H9 (cell line): ENCODE results near the gene RNU7-1. TPM values are rescaled to one million over a fixed set of nuclear protein-coding genes. Genes with fewer than 3 reads are reported as not detected.

Experiments
- DNase-seq: peaks from one replicate; pipeline ENCODE4 v3.0.0-alpha.2; 2017
- H2AFZ ChIP-seq: one replicate; pipeline ENCODE4 v1.6.1; 2013; ENCODE audit warnings: mild to moderate bottlenecking, low read length, control low read depth, moderate library complexity
- H2AK5ac ChIP-seq: 2 replicates; pipeline ENCODE4 v1.6.1; 2013; ENCODE audit warnings: low read length, control low read depth, mixed read lengths; ENCODE audit not compliant: insufficient read length
- H2BK120ac ChIP-seq: one replicate; pipeline ENCODE4 v1.6.1; 2013; ENCODE audit warnings: low read depth, mild to moderate bottlenecking, low read length, control low read depth, inconsistent platforms; ENCODE audit not compliant: poor library complexity, severe bottlenecking
- H2BK12ac ChIP-seq: 2 replicates; pipeline ENCODE4 v1.6.1; 2013; ENCODE audit warnings: low read length, control low read depth, mixed read lengths, low read depth; ENCODE audit not compliant: insufficient read length
- H2BK15ac ChIP-seq: 2 replicates; pipeline ENCODE4 v1.6.1; 2013; ENCODE audit warnings: low read depth, low read length, control low read depth
- H2BK20ac ChIP-seq: one replicate; pipeline ENCODE4 v1.6.1; 2013; ENCODE audit warnings: low read depth, mild to moderate bottlenecking, low read length, control low read depth, inconsistent platforms; ENCODE audit not compliant: poor library complexity, severe bottlenecking
- H2BK5ac ChIP-seq: 2 replicates; pipeline ENCODE4 v1.6.1; 2013; ENCODE audit warnings: low read length, control low read depth, mixed read lengths; ENCODE audit not compliant: insufficient read length
- H3K14ac ChIP-seq: 2 replicates; pipeline ENCODE4 v1.6.1; 2013; ENCODE audit warnings: low read length, control low read depth; ENCODE audit not compliant: insufficient read depth
- H3K18ac ChIP-seq: 2 replicates; pipeline ENCODE4 v1.6.1; 2013; ENCODE audit warnings: low read depth, mild to moderate bottlenecking, mixed read lengths, low read length, control low read depth; ENCODE audit not compliant: insufficient read length
- H3K23ac ChIP-seq: 2 replicates; pipeline ENCODE4 v1.6.1; 2013; ENCODE audit warnings: low read length, control low read depth, mixed read lengths, low read depth; ENCODE audit not compliant: insufficient read length
- H3K23me2 ChIP-seq: 2 replicates; pipeline ENCODE4 v1.6.1; 2013; ENCODE audit warnings: low read depth, mild to moderate bottlenecking, mixed read lengths, low read length, control low read depth; ENCODE audit not compliant: insufficient read length, poor library complexity, severe bottlenecking
- H3K27ac ChIP-seq: 2 replicates; pipeline ENCODE4 v1.5.1; 2013; ENCODE audit warnings: low read length, control low read depth, mixed read lengths, low read depth; ENCODE audit not compliant: insufficient read length
- H3K27me3 ChIP-seq: 2 replicates; pipeline ENCODE4 v1.6.1; 2013; ENCODE audit warnings: low read length, control low read depth, inconsistent platforms; ENCODE audit not compliant: insufficient read depth
- H3K4ac ChIP-seq: 2 replicates; pipeline ENCODE4 v1.6.1; 2013; ENCODE audit warnings: low read depth, mild to moderate bottlenecking, control low read depth, inconsistent platforms, low read length, moderate library complexity
- H3K4me1 ChIP-seq: 2 replicates; pipeline ENCODE4 v1.6.1; 2013; ENCODE audit warnings: low read length, control low read depth, inconsistent platforms; ENCODE audit not compliant: insufficient read depth
- H3K4me2 ChIP-seq: 2 replicates; pipeline ENCODE4 v1.6.1; 2013; ENCODE audit warnings: low read length, control low read depth, mixed read lengths; ENCODE audit not compliant: insufficient read length, insufficient read depth
- H3K56ac ChIP-seq: 2 replicates; pipeline ENCODE4 v1.6.1; 2013; ENCODE audit warnings: low read depth, mild to moderate bottlenecking, mixed read lengths, low read length, control low read depth; ENCODE audit not compliant: insufficient read length
- H3K79me1 ChIP-seq: 2 replicates; pipeline ENCODE4 v1.6.1; 2013; ENCODE audit warnings: low read depth, mild to moderate bottlenecking, moderate library complexity, low read length, control low read depth, inconsistent platforms; ENCODE audit not compliant: insufficient read depth, poor library complexity, severe bottlenecking
- H3K79me2 ChIP-seq: 2 replicates; pipeline ENCODE4 v1.6.1; 2013; ENCODE audit warnings: low read length, control low read depth, inconsistent platforms; ENCODE audit not compliant: insufficient read depth
- H3K9ac ChIP-seq: 2 replicates; pipeline ENCODE4 v1.6.1; 2013; ENCODE audit warnings: low read length, control low read depth, mixed read lengths; ENCODE audit not compliant: insufficient read length; ENCODE audit errors: extremely low read depth
- H3K9me3 ChIP-seq: one replicate; pipeline ENCODE4 v1.6.1; 2013; ENCODE audit warnings: low read depth, low read length, inconsistent platforms; ENCODE audit not compliant: control insufficient read depth
- H3T11ph ChIP-seq: one replicate; pipeline ENCODE4 v1.6.1; 2013; ENCODE audit warnings: mild to moderate bottlenecking, low read length, control low read depth, inconsistent platforms
- H4K20me1 ChIP-seq: one replicate; pipeline ENCODE4 v1.6.1; 2013; ENCODE audit not compliant: control insufficient read depth, insufficient read length, insufficient read depth
- H4K5ac ChIP-seq: 2 replicates; pipeline ENCODE4 v1.6.1; 2013; ENCODE audit warnings: low read depth, mild to moderate bottlenecking, mixed read lengths, low read length, control low read depth; ENCODE audit not compliant: insufficient read length
- H4K8ac ChIP-seq: replicated peaks from 2 replicates; pipeline ENCODE4 v1.6.1; 2013; ENCODE audit warnings: low read length, control low read depth, mixed read lengths, low read depth; ENCODE audit not compliant: insufficient read length
- H4K91ac ChIP-seq: 2 replicates; pipeline ENCODE4 v1.6.1; 2013; ENCODE audit warnings: low read depth, mild to moderate bottlenecking, moderate library complexity, mixed read lengths, low read length, control low read depth; ENCODE audit not compliant: insufficient read length
- H3K27ac Mint-ChIP-seq, 3 experiments: 2 replicates in 2 of 3; 3 replicates in 1 of 3; pipeline ENCODE4 v1.8.0; 2020 to 2021; ENCODE audit warnings: mixed read lengths in 3 of 3, mild to moderate bottlenecking in 1 of 3, moderate library complexity in 1 of 3
- H3K27me3 Mint-ChIP-seq: 2 replicates; pipeline ENCODE4 v1.8.0; 2021; ENCODE audit warnings: low read depth, mild to moderate bottlenecking, moderate library complexity, mixed read lengths
- H3K36me3 Mint-ChIP-seq, 3 experiments: 2 replicates in 2 of 3; 3 replicates in 1 of 3; pipeline ENCODE4 v1.8.0; 2020 to 2021; ENCODE audit warnings: low read depth in 3 of 3, mixed read lengths in 3 of 3; ENCODE audit not compliant: insufficient read depth in 1 of 3
- H3K4me1 Mint-ChIP-seq, 2 experiments: 2 replicates each; pipeline ENCODE4 v1.8.0; 2020; ENCODE audit warnings: mixed read lengths in 2 of 2
- H3K4me3 Mint-ChIP-seq, 2 experiments: 2 replicates in 1 of 2; 3 replicates in 1 of 2; pipeline ENCODE4 v1.8.0; 2020 to 2021; ENCODE audit warnings: mild to moderate bottlenecking in 2 of 2, mixed read lengths in 2 of 2, moderate library complexity in 1 of 2
- H3K9me3 Mint-ChIP-seq, 2 experiments: 2 replicates in 1 of 2; 3 replicates in 1 of 2; pipeline ENCODE4 v1.8.0; 2020; ENCODE audit warnings: mild to moderate bottlenecking in 2 of 2, mixed read lengths in 2 of 2, moderate library complexity in 1 of 2
- WGBS: extraction: QIAGEN DNeasy Blood & Tissue Kit; methylation state at CpG from one replicate; pipeline ENCODE4 v1.1.7; 2013; ENCODE audit warnings: missing lambda C conversion rate, low lambda C conversion rate, mixed read lengths; ENCODE audit not compliant: insufficient read length; ENCODE audit errors: extremely low coverage; 5-methylcytosine and 5-hydroxymethylcytosine counted together
- total RNA-seq: library from RNA; stranded (reverse); gene quantifications from 2 replicates; pipeline ENCODE4 v1.2.1, GENCODE V29; 2021
- TF ChIP-seq, protein P1 (sequence below): fragments of 200-600 bp; sonication (generic); conservative IDR thresholded peaks from 3 replicates; pipeline ENCODE4 v1.8.0; 2021; ENCODE audit warnings: antibody characterized with exemption, mild to moderate bottlenecking

RNU7-1 gene
- total RNA-seq, 1 experiment from 2014 or later = not detected

DNA sequence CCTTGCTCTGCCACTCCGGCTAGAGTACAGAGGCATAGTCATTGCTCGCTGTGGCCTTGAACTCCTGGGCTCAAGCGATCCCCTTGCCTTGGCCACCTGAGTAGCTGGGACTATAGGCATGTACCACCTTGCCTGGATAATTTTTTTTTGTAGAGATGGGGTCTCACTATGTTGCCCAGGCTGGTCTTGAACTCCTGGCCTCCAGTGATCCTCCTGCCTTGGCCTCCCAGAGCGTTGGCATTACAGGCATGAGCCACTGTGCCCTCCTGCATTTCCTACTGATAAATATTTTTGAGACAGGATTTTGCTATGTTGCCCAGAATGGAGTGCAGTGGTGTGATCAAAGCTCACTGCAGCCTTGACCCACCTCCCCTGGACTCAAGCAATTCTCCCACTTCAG lies 36.5 kb downstream of the RNU7-1 start:
- WGBS = no CpG with 5 or more reads among the region's 4 CpGs
- Mint-ChIP-seq H3K27ac (no peak overlapping the region), H3K4me1 (peaks cover 3 to 10% of the 10 kb centered on the region in 2 experiments), H3K9me3 (no peaks in the 10 kb centered on the region), H3K27me3 (no peaks in the 10 kb centered on the region; the same call in 1 of the 2 replicates), H3K4me3 (no peak overlapping the region), H3K36me3 (peaks cover 22 to 70% (median 67%) of the 10 kb centered on the region in 3 experiments; a peak in 6 of 7 replicates)
- Histone ChIP-seq H2BK20ac (no peak overlapping the region), H3K9me3 (no peaks in the 10 kb centered on the region), H3K27ac (no peak overlapping the region), H2AK5ac (no peak overlapping the region), H2AFZ (no peak overlapping the region), H2BK12ac (no peak overlapping the region), H3K23me2 (no peaks in the 10 kb centered on the region), H3K14ac (no peak overlapping the region), H4K91ac (no peak overlapping the region), H3K4me1 (no peaks in the 10 kb centered on the region; the same call in 1 of the 2 replicates), H2BK120ac (no peak overlapping the region), H3K18ac (no peak overlapping the region), H3K4ac (no peak overlapping the region), H4K5ac (no peak overlapping the region), H3K9ac (no peak overlapping the region), H4K20me1 (no peaks in the 10 kb centered on the region), H2BK15ac (no peak overlapping the region), H3T11ph (no peak overlapping the region), H3K27me3 (no peaks in the 10 kb centered on the region), H3K56ac (no peak overlapping the region), H3K4me2 (no peak overlapping the region), H3K23ac (no peak overlapping the region), H4K8ac (no peak overlapping the region), H3K79me2 (no peaks in the 10 kb centered on the region), H2BK5ac (no peak overlapping the region), H3K79me1 (no peaks in the 10 kb centered on the region)
- TF ChIP-seq, protein P1, sequence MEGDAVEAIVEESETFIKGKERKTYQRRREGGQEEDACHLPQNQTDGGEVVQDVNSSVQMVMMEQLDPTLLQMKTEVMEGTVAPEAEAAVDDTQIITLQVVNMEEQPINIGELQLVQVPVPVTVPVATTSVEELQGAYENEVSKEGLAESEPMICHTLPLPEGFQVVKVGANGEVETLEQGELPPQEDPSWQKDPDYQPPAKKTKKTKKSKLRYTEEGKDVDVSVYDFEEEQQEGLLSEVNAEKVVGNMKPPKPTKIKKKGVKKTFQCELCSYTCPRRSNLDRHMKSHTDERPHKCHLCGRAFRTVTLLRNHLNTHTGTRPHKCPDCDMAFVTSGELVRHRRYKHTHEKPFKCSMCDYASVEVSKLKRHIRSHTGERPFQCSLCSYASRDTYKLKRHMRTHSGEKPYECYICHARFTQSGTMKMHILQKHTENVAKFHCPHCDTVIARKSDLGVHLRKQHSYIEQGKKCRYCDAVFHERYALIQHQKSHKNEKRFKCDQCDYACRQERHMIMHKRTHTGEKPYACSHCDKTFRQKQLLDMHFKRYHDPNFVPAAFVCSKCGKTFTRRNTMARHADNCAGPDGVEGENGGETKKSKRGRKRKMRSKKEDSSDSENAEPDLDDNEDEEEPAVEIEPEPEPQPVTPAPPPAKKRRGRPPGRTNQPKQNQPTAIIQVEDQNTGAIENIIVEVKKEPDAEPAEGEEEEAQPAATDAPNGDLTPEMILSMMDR = no peak
- DNase-seq = no peak
